Measurements from ENCODE around the gene FOXC2. TPM values are rescaled to one million over a fixed set of nuclear protein-coding genes. Genes with fewer than 3 reads are reported as not detected.

The FOXC2 gene
- total and polyA plus RNA-seq, 2 donors (not counting 3 experiments of a cell fraction or from before 2014, with no cell fraction given): 7.7 to 44.0 TPM

- Histone ChIP-seq H3K4me1 (ENCODE audit: control insufficient read depth, extremely low read depth, insufficient read depth, low read length) (no peaks in the 10 kb centered on the region), H4K20me1 (replicated peaks; ENCODE audit: control insufficient read depth, extremely low read depth, insufficient read depth, low read length) (no peaks in the 10 kb centered on the region), H3K4me2 (ENCODE audit: insufficient read depth, low read length) (no peak overlapping the region), H3K9ac (replicated peaks; ENCODE audit: extremely low read depth, insufficient read depth, low read length) (no peak overlapping the region), H3K4me3 (replicated peaks in 1 of 3; ENCODE audit: insufficient read depth in 1 of 3, low read depth in 1 of 3, low read length in 3 of 3) (no peak overlapping the region), H3K36me3 (ENCODE audit: control insufficient read depth in 2 of 2, extremely low read depth in 1 of 2, insufficient read depth in 2 of 2, low read length in 2 of 2) (no peaks in the 10 kb centered on the region), H3K9me1 (replicated peaks; ENCODE audit: control insufficient read depth, extremely low read depth, insufficient read depth, low read length) (no peaks in the 10 kb centered on the region), H3K27ac (ENCODE audit: insufficient read depth, low read depth, low read length) (no peak overlapping the region), H3K9me3 (replicated peaks; ENCODE audit: control insufficient read depth, insufficient read depth, low read length) (no peaks in the 10 kb centered on the region), H2AFZ (ENCODE audit: low read depth, low read length) (no peak overlapping the region), H3K79me2 (ENCODE audit: control insufficient read depth, insufficient read depth, low read length) (no peaks in the 10 kb centered on the region), H3K27me3 (ENCODE audit: control insufficient read depth in 2 of 2, insufficient read depth in 2 of 2, low read length in 2 of 2) (no peaks in the 10 kb centered on the region)
- dilution Hi-C loops (cut with MboI; ENCODE audit: extremely low pct_ligation_motif_present, low sequenced_read_pairs): no loop called here
- TF ChIP-seq POLR2A (IDR thresholded peaks at IDR 0.05; ENCODE audit: low read depth, low read length): no peak
- no peak for TF ChIP-seq MAX (IDR thresholded peaks at IDR 0.05; ENCODE audit: insufficient read depth, insufficient read length)
- no peak for TF ChIP-seq JUN (IDR thresholded peaks at IDR 0.05; ENCODE audit: borderline replicate concordance, insufficient read depth, insufficient read length, low read depth)
- TF ChIP-seq GATA2 (IDR thresholded peaks at IDR 0.05; ENCODE audit: insufficient read depth, insufficient read length, low read depth, low read length): no peak
- TF ChIP-seq POLR2AphosphoS5 (IDR thresholded peaks at IDR 0.05; ENCODE audit: insufficient read depth, low read depth, low read length): no peak
- no peak for TF ChIP-seq EZH2 (IDR thresholded peaks at IDR 0.05; ENCODE audit: borderline replicate concordance, low read depth, low read length, severe bottlenecking)
- no peak for TF ChIP-seq FOS (IDR thresholded peaks at IDR 0.05; ENCODE audit: borderline replicate concordance, insufficient read depth, low read length)
- TF ChIP-seq CTCF (IDR thresholded peaks at IDR 0.05; ENCODE audit: extremely low read depth in 1 of 2, insufficient read depth in 1 of 2, low read depth in 1 of 2, low read length in 2 of 2): no peak
- TF ChIP-seq MYC (IDR thresholded peaks at IDR 0.05; ENCODE audit: low read depth, low read length): no peak
- intact Hi-C loops (cut with micrococcal nuclease): no loop called here
- CTCF ChIA-PET: interaction anchor here (1.6 kb wide), 1 partner anchor 10 kb away, joined by 3 read pairs; no protein-coding TSS in a partner anchor
- POLR2A ChIA-PET: no interaction called here
- BruUV-seq (replicated peaks): no TSS peak
- DNase-seq (ENCODE audit: low read depth, low spot score) (no peak), FAIRE-seq (no peak)
Measured at GRCh38 chr16:86531191-86531545, 35.5 kb upstream of the FOXC2 start.

All from endothelial cell of umbilical vein (primary cell).